Stimulated activated naive CD8-positive, alpha-beta T cell treated with anti-CD3 and anti-CD28 coated beads, Interleukin-15, Interleukin-2, amounts not matched to agents 100 ng/mL and 50 ng/mL, for 24 hours (primary cell): ENCODE results near the gene COPS7A.
A peak's percentile ranks its signal among the peaks of the same experiment; 100 is the strongest.

Experiments used
- H3K27ac Mint-ChIP-seq: one replicate; pipeline ENCODE4 v1.8.0; 2021; ENCODE audit warnings: mild to moderate bottlenecking, mixed read lengths
- H3K27me3 Mint-ChIP-seq: one replicate; pipeline ENCODE4 v1.8.0; 2021; ENCODE audit warnings: mixed read lengths
- H3K36me3 Mint-ChIP-seq: one replicate; pipeline ENCODE4 v1.8.0; 2021; ENCODE audit warnings: low read depth, mixed read lengths
- H3K4me1 Mint-ChIP-seq: one replicate; pipeline ENCODE4 v1.8.0; 2021; ENCODE audit warnings: low read depth, mixed read lengths
- H3K4me3 Mint-ChIP-seq: one replicate; pipeline ENCODE4 v1.8.0; 2021; ENCODE audit warnings: mild to moderate bottlenecking, mixed read lengths
- H3K9me3 Mint-ChIP-seq: one replicate; pipeline ENCODE4 v1.8.0; 2021; ENCODE audit warnings: mixed read lengths

The COPS7A gene

DNA sequence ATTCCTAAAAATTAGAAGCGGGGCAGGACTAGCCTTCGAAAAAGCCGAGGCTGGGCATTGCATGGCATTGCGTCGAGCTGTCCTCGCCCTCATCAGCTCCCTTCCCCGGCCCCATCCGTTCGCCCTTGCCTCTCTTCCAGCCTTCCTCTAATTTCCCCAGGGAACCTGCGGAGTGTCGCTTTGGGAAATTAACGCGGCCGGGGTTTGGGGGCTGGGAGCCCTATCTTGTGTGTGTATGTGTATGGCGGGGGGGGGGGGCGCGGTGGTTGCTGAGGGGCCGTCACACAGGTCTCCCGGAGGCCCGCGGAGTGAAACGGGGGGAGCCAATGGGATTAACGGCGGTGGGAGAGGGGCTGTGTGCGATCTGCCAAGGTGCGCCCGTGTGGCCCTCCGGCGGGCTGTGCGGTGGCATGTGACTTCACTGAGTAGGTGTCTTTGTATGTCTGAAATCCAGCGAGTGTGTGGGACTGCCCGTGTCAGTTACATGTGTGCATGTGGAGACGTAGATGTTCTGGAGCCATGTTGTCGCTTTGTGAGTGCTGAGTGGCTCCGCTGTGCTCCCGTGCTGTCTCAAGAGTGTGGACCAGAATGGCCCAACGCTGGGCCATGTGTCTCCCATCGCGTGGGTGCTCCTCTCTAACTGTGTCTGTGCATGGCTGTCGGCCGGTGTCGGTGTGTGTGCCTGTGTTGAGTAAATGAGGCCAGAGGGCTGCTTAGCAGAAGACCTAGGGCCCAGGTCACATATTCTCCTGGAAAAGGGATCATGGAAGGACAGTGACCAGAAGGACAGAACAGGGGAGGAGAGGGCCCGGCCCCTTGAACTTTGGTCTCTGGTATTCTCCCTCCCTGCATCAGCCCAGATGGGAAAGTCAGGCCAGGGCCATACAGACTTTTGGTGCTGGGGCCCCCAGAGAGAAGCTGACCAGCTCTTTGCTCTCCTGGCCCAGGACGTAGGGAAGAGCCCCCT lies 43.8 kb downstream of the COPS7A start:
- Mint-ChIP-seq H3K27me3 (peaks cover 43% of the 10 kb centered on the region), H3K9me3 (no peaks in the 10 kb centered on the region), H3K4me1 (peaks cover 68% of the 10 kb centered on the region), H3K36me3 (peaks cover 11% of the 10 kb centered on the region), H3K27ac (peak overlapping the region; percentile 89), H3K4me3 (peak overlapping the region; percentile 90)

DNA sequence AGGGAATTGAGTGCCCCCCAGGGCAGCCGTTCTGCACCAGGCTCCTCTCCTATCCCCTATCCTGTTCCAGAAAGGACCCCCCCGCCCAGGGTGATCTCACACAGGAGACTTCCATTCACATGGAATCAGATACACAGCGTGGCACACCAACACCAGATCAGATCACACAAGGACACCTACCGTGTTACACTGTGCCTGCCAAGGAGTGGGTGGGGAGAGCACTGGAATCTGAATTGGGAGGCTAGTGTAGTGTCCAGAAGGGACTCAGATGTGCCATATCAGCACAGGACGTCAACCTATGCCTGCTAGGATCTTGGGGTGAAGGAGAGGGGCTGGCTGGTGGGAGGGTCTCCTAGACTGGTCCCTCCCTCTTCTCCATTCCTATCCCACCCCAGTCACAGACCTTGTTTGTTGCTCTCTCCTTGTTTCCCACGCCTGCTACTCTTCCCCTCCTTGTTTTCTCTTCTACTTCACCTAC lies 44.6 kb downstream of the COPS7A start:
- Mint-ChIP-seq H3K27me3 (peaks cover 38% of the 10 kb centered on the region), H3K27ac (peak overlapping the region; percentile 73), H3K36me3 (peaks cover 15% of the 10 kb centered on the region), H3K9me3 (no peaks in the 10 kb centered on the region), H3K4me3 (peak overlapping the region; percentile 90), H3K4me1 (peaks cover 72% of the 10 kb centered on the region)

DNA sequence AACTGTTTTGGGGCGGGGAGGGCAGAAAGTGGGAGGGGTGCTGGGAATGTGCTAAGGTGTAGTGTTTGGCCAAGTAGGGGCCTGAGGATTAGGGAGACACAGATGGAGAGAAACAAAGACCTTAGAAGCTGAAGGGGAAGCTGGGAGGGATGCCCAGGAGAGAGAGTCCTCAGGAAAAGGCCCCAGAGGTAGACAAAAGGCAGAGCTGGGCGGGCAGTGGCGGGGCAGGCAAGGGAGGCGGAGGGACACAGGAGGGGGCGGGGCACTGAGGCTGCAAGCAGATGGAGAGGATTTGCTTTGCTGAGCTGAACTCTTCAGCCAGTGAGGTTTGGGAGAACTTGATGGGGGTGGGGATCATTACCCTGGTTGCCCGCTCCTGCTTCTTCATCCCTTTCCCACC lies 45.1 kb downstream of the COPS7A start:
- Mint-ChIP-seq H3K27ac (no peak overlapping the region), H3K4me3 (no peak overlapping the region), H3K9me3 (no peaks in the 10 kb centered on the region), H3K4me1 (peaks cover 71% of the 10 kb centered on the region), H3K27me3 (peaks cover 37% of the 10 kb centered on the region), H3K36me3 (peaks cover 15% of the 10 kb centered on the region)

DNA sequence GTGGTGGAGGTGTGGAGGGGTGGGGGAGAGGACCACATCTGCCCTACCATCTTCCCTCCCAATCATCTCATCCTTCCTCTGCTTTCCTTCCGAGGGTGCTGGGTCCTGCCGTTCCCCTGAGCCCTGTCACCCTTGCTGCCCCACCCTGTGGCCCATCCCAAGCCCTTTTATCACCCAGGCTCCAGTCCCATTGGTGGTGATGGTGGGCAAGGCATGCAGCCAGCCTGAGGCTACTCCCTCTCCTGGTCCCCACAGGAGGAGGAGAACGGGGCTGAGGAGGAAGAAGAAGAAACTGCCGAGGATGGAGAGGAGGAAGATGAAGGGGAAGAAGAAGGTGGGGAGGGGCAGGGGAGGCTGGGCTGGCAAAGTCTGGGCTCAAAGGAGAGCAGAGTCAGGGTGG lies 45.8 kb downstream of the COPS7A start:
- Mint-ChIP-seq H3K27ac (no peak overlapping the region), H3K9me3 (no peaks in the 10 kb centered on the region), H3K36me3 (peaks cover 22% of the 10 kb centered on the region), H3K27me3 (peaks cover 33% of the 10 kb centered on the region), H3K4me1 (peaks cover 70% of the 10 kb centered on the region), H3K4me3 (no peak overlapping the region)

DNA sequence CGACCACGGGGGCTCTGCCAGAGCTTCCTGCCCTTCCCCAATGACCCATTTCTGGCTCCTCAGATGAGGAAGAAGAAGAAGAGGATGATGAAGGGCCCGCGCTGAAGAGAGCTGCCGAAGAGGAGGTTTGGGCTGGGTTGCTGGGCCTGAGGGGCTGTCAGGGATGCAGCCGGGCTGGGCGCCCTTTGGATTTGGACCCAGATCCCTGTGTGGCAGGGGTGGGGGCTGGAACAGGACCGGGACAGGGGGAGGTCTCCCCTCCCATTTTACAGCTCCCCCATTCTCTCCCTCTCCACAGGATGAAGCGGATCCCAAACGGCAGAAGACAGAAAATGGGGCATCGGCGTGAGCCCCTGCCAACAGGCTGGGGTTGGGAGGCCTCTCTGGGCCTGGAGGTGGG lies 46.2 kb downstream of the COPS7A start:
- no peak overlapping the region for H3K4me3 Mint-ChIP-seq
- H3K4me1 Mint-ChIP-seq: peaks cover 71% of the 10 kb centered on the region
- peaks cover 26% of the 10 kb centered on the region for H3K36me3 Mint-ChIP-seq
- H3K27me3 Mint-ChIP-seq: peaks cover 32% of the 10 kb centered on the region
- H3K27ac Mint-ChIP-seq: peak overlapping the region; percentile 26
- H3K9me3 Mint-ChIP-seq: no peaks in the 10 kb centered on the region

DNA sequence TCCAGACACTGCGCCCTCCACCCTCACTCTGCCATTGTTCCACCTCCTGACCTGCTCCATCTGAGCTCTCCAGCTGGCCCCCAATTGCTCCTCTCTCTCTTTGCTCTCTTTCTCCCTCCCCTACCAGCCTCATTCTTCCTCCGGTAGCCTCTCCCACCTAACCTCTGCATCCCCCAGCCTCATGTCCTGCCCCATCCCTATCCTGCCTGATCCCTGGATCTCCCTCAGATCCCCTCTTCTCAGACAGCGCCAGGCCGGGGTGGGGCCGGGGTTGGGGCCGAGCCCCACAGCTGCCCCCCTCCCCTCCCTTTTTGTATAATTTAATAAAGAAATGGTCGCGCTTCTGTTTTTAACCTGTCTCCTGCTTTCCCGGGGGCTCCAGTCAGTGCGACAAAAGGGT lies 46.8 kb downstream of the COPS7A start:
- Mint-ChIP-seq H3K27ac (peak overlapping the region; percentile 93), H3K36me3 (peaks cover 32% of the 10 kb centered on the region), H3K4me3 (peak overlapping the region; percentile 44), H3K4me1 (peaks cover 71% of the 10 kb centered on the region), H3K27me3 (peaks cover 27% of the 10 kb centered on the region), H3K9me3 (no peaks in the 10 kb centered on the region)

DNA sequence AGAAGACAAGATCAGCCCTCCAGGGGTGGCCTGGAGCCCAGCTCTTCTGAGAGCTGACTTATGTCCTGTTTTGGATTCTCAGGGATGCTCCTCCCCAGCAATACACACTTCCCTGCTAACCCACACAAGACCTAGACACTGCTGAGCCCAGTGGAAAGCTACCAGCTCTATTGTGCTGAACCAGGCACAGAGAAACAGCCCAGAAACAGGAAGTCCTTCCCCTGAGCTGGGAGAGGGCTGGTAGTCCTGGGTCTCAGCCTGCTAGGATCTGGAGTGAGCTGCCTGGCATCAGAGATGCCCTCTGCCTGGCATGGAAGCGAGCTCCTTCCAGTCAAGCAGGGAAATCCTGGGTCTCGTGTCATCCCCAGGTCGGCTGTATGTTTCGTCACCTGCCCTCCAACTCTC lies 47.2 kb downstream of the COPS7A start:
- peak overlapping the region; percentile 93 for H3K27ac Mint-ChIP-seq
- peaks cover 23% of the 10 kb centered on the region for H3K27me3 Mint-ChIP-seq
- H3K4me3 Mint-ChIP-seq: peak overlapping the region; percentile 44
- H3K9me3 Mint-ChIP-seq: no peaks in the 10 kb centered on the region
- H3K4me1 Mint-ChIP-seq: peaks cover 72% of the 10 kb centered on the region
- H3K36me3 Mint-ChIP-seq: peaks cover 36% of the 10 kb centered on the region

DNA sequence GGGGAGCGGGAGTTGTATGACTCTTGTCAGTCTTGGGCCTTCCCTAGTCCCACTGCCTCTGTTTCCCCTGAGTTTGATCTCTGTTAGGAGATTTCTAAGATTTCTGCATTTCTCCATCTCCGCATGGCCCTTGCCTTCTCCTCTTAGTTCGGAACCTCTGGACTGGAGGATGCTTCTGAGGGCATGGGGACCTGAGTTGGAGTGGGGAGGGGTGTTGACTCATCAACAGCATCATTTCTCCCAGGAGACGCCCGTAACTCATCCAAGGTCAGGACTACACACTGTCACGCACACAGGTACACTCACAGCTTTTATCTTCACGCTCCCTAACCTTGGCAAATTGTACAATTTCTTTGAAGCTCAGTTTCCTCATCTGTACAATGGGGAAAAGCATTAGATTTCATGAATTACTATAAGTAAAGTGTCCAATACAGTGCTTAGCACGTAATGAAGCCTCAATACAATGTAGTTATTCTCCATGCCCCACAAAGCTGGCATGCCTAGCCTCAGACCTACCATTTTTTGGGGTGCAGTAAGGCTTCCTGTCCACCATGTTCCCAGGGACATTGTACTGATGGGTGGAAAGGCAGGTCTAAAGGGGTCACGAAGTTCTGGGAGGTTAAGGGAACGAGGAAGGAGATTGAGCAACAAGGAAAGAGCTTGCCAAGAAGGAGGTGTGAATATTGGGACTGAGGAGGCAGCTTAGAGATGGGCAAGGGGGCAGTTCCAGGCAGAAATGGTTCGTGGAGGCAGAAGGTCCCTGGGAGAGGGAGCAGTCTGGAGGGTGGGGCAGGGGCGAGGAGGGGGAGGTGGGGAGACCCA lies 47.9 kb downstream of the COPS7A start:
- peak overlapping the region; percentile 96 for H3K4me3 Mint-ChIP-seq

DNA sequence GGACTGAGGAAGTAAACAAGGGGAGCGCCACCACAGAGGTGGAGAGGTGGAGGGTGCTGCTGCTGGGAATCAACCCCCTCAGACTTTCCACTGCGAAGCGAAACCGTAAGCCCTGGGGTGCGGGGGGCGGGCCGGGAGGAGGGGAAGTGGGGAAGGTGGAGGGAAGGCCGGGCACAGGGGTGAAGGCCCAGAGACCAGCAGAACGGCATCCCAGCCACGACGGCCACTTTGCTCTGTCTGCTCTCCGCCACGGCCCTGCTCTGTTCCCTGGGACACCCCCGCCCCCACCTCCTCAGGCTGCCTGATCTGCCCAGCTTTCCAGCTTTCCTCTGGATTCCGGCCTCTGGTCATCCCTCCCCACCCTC lies 48.5 kb downstream of the COPS7A start, which contains the start of gene LAG3:
Gene LAG3, plus strand, starts transcription at position 190 of the 365 bp plus-strand sequence. CDS start 333 bp downstream, outside the sequence.
- Mint-ChIP-seq H3K4me3 (peak within 1 kb of the TSS; percentile 96), H3K4me1 (peaks cover 79% of the 10 kb centered on the region), H3K9me3 (no peaks in the 10 kb centered on the region), H3K36me3 (peaks cover 49% of the 10 kb centered on the region), H3K27me3 (peaks cover 29% of the 10 kb centered on the region), H3K27ac (peak within 1 kb of the TSS; percentile 93)

More for the DNA sequence above, 47.9 kb downstream of the COPS7A start:
- Mint-ChIP-seq H3K9me3 (no peaks in the 10 kb centered on the region), H3K27ac (peak overlapping the region; percentile 93), H3K4me1 (peaks cover 78% of the 10 kb centered on the region), H3K36me3 (peaks cover 43% of the 10 kb centered on the region), H3K27me3 (peaks cover 28% of the 10 kb centered on the region)

DNA sequence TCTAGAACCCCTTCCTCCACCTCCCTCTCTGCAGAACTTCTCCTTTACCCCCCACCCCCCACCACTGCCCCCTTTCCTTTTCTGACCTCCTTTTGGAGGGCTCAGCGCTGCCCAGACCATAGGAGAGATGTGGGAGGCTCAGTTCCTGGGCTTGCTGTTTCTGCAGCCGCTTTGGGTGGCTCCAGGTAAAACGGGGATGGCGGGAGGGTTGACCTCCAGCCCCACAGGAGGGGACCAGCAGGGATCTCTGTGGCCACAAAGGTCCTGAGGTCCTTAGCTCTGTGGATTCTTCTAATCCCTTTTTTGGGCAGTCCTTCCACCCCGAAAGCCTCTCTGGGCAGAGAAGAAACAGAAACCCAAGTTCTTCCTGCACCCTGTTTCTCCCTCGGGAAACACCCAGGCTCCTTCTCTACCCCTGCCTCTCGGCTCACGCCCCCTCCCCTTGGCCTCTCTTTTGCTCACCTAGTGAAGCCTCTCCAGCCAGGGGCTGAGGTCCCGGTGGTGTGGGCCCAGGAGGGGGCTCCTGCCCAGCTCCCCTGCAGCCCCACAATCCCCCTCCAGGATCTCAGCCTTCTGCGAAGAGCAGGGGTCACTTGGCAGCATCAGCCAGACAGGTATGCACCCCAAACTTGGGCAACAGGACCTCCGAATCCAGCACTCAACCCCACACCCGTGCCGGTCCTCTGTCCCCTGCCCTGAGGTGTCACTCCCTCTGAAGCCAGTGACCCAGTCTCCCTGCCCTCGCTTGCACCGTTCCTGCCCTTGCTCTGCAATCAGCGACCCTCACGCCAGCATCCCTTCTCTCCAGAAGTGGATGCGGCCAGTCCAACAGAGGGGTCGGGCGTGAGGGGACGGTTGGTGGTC lies 49.1 kb downstream of the COPS7A start:
- H3K4me3 Mint-ChIP-seq: peak overlapping the region; percentile 96
- peaks cover 24% of the 10 kb centered on the region for H3K27me3 Mint-ChIP-seq
- peaks cover 52% of the 10 kb centered on the region for H3K36me3 Mint-ChIP-seq
- no peaks in the 10 kb centered on the region for H3K9me3 Mint-ChIP-seq
- peaks cover 79% of the 10 kb centered on the region for H3K4me1 Mint-ChIP-seq
- H3K27ac Mint-ChIP-seq: peak overlapping the region; percentile 93

DNA sequence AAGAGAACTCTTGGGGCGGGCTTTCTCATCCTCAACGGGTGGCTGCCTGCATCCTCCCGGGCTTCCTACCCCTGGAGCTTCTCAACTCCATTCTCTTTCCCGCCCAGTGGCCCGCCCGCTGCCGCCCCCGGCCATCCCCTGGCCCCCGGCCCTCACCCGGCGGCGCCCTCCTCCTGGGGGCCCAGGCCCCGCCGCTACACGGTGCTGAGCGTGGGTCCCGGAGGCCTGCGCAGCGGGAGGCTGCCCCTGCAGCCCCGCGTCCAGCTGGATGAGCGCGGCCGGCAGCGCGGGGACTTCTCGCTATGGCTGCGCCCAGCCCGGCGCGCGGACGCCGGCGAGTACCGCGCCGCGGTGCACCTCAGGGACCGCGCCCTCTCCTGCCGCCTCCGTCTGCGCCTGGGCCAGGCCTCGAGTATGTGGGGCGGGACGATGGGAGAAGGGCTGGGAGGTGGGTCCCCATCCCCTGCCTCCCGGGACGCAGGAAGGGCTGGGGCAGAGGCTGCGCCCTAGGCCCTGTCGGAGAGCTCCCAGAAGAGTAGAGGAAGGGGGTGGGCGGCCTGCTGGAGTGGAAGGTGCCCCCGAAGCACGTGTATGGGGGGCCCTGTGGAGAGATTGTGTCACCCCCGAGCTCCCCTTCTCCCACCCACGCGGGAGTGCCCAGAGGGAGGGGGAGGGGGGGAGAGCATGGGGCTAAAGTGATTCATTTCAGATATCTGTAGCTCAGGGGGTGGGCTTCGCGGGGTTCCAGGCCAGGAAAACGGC lies 49.9 kb downstream of the COPS7A start:
- Mint-ChIP-seq H3K27me3 (peaks cover 17% of the 10 kb centered on the region), H3K27ac (peak overlapping the region; percentile 96), H3K9me3 (no peaks in the 10 kb centered on the region), H3K4me3 (peak overlapping the region; percentile 96), H3K36me3 (peaks cover 60% of the 10 kb centered on the region), H3K4me1 (peaks cover 81% of the 10 kb centered on the region)

DNA sequence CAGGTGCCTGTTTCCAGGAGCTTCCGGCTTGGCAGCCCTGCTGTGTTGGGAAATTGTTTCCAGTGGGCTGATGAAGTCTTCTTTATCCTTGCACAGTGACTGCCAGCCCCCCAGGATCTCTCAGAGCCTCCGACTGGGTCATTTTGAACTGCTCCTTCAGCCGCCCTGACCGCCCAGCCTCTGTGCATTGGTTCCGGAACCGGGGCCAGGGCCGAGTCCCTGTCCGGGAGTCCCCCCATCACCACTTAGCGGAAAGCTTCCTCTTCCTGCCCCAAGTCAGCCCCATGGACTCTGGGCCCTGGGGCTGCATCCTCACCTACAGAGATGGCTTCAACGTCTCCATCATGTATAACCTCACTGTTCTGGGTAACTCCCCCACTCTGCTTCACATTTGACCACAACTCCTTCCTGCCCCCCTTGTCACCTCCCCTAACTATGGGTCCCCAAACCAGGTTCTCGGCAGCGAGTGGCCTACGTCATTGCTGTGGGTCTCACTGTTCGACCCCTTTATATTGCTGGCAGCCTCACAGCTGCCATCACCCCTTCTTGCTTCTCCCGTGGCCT lies 50.7 kb downstream of the COPS7A start:
- H3K36me3 Mint-ChIP-seq: peaks cover 61% of the 10 kb centered on the region
- H3K9me3 Mint-ChIP-seq: no peaks in the 10 kb centered on the region
- H3K4me3 Mint-ChIP-seq: peak overlapping the region; percentile 95
- H3K27ac Mint-ChIP-seq: peak overlapping the region; percentile 96
- H3K27me3 Mint-ChIP-seq: peaks cover 11% of the 10 kb centered on the region
- peaks cover 81% of the 10 kb centered on the region for H3K4me1 Mint-ChIP-seq
